CD4-positive, alpha-beta T cell treated with Interleukin-15 for 4 hours (primary cell): ENCODE measurements around the gene RCVRN.
"Not testable (repeated sequence)": the region's sequence is repeated elsewhere in the genome, so short reads cannot be mapped to it uniquely, and the experiment has no call there.

Source experiments
- DNase-seq: peaks from one replicate; pipeline ENCODE4 v3.0.0-alpha.2; 2020; ENCODE audit warnings: low spot score

The RCVRN gene

GRCh38 chr17:9922012-9922848 lies 17.2 kb upstream of the RCVRN start:
- DNase-seq: no peak

- not testable (repeated sequence) for DNase-seq
Measured at GRCh38 chr17:9921216-9921615, 16.1 kb upstream of the RCVRN start.

- DNase-seq: no peak
Measured at GRCh38 chr17:9918804-9919352, 13.8 kb upstream of the RCVRN start.

- no peak for DNase-seq
Measured at GRCh38 chr17:9918352-9918751, 13.3 kb upstream of the RCVRN start.

- no peak for DNase-seq
Measured at GRCh38 chr17:9917801-9918200, 12.7 kb upstream of the RCVRN start.

- DNase-seq: no peak
Measured at GRCh38 chr17:9917131-9917530, 12.1 kb upstream of the RCVRN start.

GRCh38 chr17:9916108-9916507 lies 11.0 kb upstream of the RCVRN start:
- DNase-seq: no peak

- DNase-seq: no peak
Measured at GRCh38 chr17:9913476-9913875, 8.4 kb upstream of the RCVRN start.

GRCh38 chr17:9912121-9913099 lies 7.3 kb upstream of the RCVRN start:
- no peak for DNase-seq

- DNase-seq: no peak
Measured at GRCh38 chr17:9911089-9911488, 6.0 kb upstream of the RCVRN start.

- DNase-seq: no peak
Measured at GRCh38 chr17:9908649-9909042, 3.6 kb upstream of the RCVRN start.

- no peak for DNase-seq
Measured at GRCh38 chr17:9907883-9908648, 3.0 kb upstream of the RCVRN start.

- DNase-seq: no peak
Measured at GRCh38 chr17:9907131-9907530, 2.1 kb upstream of the RCVRN start.

GRCh38 chr17:9906616-9907015 lies 1.5 kb upstream of the RCVRN start:
- DNase-seq: no peak

GRCh38 chr17:9905902-9906301 lies 831 bp upstream of the RCVRN start:
- DNase-seq: peak; percentile 2

- no peak for DNase-seq
Measured at GRCh38 chr17:9904277-9905077, 594 bp downstream of the RCVRN start.

- DNase-seq: no peak
Measured at GRCh38 chr17:9902120-9902519, 3.0 kb downstream of the RCVRN start.

GRCh38 chr17:9900784-9901183 lies 4.3 kb downstream of the RCVRN start:
- DNase-seq: no peak

GRCh38 chr17:9900044-9900594 lies 5.0 kb downstream of the RCVRN start:
- DNase-seq: no peak

- DNase-seq: no peak
Measured at GRCh38 chr17:9899280-9900043, 5.6 kb downstream of the RCVRN start.
